ENCODE results near the gene TTC8. TPM values are rescaled to one million over a fixed set of nuclear protein-coding genes. Genes with fewer than 3 reads are reported as not detected.

TTC8 gene
- total RNA-seq, 4 donors from 2014 or later = 1.6 to 5.9 (median 2.6) TPM

DNA sequence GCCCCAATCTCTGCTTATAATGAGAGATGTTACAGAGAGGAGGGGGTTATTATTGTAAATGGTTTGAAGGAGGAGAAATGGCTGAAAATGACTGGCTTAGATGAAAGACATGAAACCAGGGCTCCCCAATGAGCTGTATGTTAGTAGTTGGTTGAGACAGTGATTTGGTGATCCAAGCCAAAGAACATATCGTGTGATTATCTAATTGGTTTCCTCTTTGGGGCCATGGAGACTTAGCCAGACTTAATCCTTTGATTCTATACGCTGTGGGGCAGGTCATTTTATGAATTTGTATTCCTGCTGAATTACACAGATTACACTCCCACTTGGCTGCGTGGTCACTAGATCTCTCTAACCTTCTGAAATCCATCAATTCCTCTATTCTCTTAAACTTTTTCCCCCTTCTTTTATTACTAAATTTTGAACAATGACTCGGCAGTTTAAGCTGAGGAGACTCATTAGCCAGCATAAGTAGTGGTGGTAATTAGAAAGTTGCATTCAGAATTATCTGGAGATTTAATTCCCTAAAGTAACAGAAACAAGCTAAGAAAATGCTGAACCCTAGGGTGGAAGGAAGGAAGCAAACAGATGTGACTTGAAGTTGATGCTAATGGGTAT lies 5.3 kb downstream of the TTC8 start:
- no peaks in the 10 kb centered on the region for H3K27me3 ChIP-seq
- no peaks in the 10 kb centered on the region for H3K36me3 ChIP-seq
- no peak for ATAC-seq
- TF ChIP-seq, protein P1, sequence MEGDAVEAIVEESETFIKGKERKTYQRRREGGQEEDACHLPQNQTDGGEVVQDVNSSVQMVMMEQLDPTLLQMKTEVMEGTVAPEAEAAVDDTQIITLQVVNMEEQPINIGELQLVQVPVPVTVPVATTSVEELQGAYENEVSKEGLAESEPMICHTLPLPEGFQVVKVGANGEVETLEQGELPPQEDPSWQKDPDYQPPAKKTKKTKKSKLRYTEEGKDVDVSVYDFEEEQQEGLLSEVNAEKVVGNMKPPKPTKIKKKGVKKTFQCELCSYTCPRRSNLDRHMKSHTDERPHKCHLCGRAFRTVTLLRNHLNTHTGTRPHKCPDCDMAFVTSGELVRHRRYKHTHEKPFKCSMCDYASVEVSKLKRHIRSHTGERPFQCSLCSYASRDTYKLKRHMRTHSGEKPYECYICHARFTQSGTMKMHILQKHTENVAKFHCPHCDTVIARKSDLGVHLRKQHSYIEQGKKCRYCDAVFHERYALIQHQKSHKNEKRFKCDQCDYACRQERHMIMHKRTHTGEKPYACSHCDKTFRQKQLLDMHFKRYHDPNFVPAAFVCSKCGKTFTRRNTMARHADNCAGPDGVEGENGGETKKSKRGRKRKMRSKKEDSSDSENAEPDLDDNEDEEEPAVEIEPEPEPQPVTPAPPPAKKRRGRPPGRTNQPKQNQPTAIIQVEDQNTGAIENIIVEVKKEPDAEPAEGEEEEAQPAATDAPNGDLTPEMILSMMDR (IDR thresholded peaks at IDR 0.05 in 4 of 5, conservative IDR thresholded peaks at IDR 0.05 in 1 of 5) = no peak
- no peak for TF ChIP-seq POLR2A (IDR thresholded peaks at IDR 0.05)
- intact Hi-C loops (cut with DNase I; ENCODE audit: low total_unique reads) = no loop called here
- no peaks in the 10 kb centered on the region for H3K9me3 ChIP-seq
- no peak overlapping the region for H3K4me3 ChIP-seq
- in situ Hi-C loops (cut with MboI; ENCODE audit: low sequenced_read_pairs in 4 of 4) = no loop called here
- no peak for DNase-seq
- peaks cover 2 to 6% of the 10 kb centered on the region in 2 donors for H3K4me1 ChIP-seq
- no peak overlapping the region for H3K27ac ChIP-seq

DNA sequence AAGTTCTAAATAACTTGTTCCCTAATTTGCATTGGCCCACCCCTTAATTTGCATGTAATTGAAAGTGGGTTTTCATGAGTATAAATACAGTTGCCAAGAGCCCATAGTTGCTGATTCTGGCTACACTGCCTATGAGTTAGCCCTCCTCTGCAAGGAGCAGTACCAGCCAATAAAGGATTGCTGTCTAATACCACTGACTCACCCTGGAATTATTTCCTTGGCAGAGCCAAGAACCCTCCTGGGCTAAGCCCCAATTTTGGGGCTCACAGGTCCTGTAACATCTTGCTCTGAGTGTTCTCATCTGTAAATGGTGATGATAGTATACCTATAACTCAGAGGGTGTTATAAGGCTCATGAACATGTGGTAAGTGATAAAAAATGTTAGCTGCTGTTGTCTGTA lies 6.8 kb downstream of the TTC8 start:
- in situ Hi-C loops (cut with MboI; ENCODE audit: low sequenced_read_pairs in 4 of 4) (no loop called here), intact Hi-C loops (cut with DNase I; ENCODE audit: low total_unique reads) (no loop called here)
- TF ChIP-seq POLR2A (IDR thresholded peaks at IDR 0.05) = no peak
- TF ChIP-seq, protein P1 (IDR thresholded peaks at IDR 0.05 in 4 of 5, conservative IDR thresholded peaks at IDR 0.05 in 1 of 5) = no peak

GRCh38 chr14:88834883-88835431 lies 10.5 kb downstream of the TTC8 start:
- H3K4me3 ChIP-seq = no peak overlapping the region
- no peaks in the 10 kb centered on the region for H3K36me3 ChIP-seq
- intact Hi-C loops (cut with DNase I; ENCODE audit: low total_unique reads) = no loop called here
- no peaks in the 10 kb centered on the region for H3K9me3 ChIP-seq
- no peaks in the 10 kb centered on the region for H3K27me3 ChIP-seq
- DNase-seq (no peak), ATAC-seq (no peak)
- in situ Hi-C loops (cut with MboI; ENCODE audit: low sequenced_read_pairs in 4 of 4) = no loop called here
- TF ChIP-seq, protein P1 (IDR thresholded peaks at IDR 0.05 in 4 of 5, conservative IDR thresholded peaks at IDR 0.05 in 1 of 5) = no peak
- TF ChIP-seq POLR2A (IDR thresholded peaks at IDR 0.05) = no peak
- no peak overlapping the region for H3K27ac ChIP-seq
- H3K4me1 ChIP-seq = peaks cover 3 to 7% of the 10 kb centered on the region in 2 donors

More for the DNA sequence above, 6.8 kb downstream of the TTC8 start:
- H3K4me3 ChIP-seq = no peak overlapping the region
- peak in 1 of 2 donors; percentile 12 for DNase-seq
- no peaks in the 10 kb centered on the region for H3K27me3 ChIP-seq
- H3K27ac ChIP-seq = no peak overlapping the region
- no peaks in the 10 kb centered on the region for H3K9me3 ChIP-seq
- H3K4me1 ChIP-seq = peaks cover 3 to 7% of the 10 kb centered on the region in 2 donors
- no peak for ATAC-seq
- no peaks in the 10 kb centered on the region for H3K36me3 ChIP-seq

DNA sequence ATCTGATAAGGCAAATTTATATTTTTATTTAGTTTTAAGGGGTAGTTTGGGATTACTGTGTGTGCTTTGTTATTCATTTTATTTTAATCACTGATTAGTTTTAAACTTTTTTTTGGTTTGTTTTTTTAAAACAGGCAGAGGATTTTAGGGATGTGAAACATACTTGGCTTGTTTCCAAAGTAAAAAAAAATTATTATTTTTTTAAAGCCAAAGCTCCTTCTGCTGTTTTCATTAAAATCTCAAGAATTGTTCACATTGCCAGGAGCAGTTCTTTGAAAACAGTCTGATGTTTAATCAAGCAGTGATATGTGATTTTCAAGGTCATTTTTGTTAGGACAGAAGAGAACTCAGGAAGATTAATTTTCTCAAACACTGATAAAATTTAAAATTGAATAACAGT lies 11.2 kb downstream of the TTC8 start:
- Histone ChIP-seq H3K9me3 (no peaks in the 10 kb centered on the region), H3K4me1 (peaks cover 3 to 7% of the 10 kb centered on the region in 2 donors), H3K4me3 (no peak overlapping the region), H3K36me3 (no peaks in the 10 kb centered on the region), H3K27ac (no peak overlapping the region), H3K27me3 (no peaks in the 10 kb centered on the region)
- DNase-seq (no peak), ATAC-seq (no peak)
- TF ChIP-seq POLR2A (IDR thresholded peaks at IDR 0.05) = no peak
- TF ChIP-seq, protein P1 (IDR thresholded peaks at IDR 0.05 in 4 of 5, conservative IDR thresholded peaks at IDR 0.05 in 1 of 5) = no peak
- in situ Hi-C loops (cut with MboI; ENCODE audit: low sequenced_read_pairs in 4 of 4) = no loop called here
- intact Hi-C loops (cut with DNase I; ENCODE audit: low total_unique reads) = no loop called here

All from gastrocnemius medialis (tissue), 4 donors.